ENCODE results near the gene CLSTN3.

The CLSTN3 gene

GRCh38 chr12:7161811-7162210, 31.6 kb downstream of the CLSTN3 start:
- TF ChIP-seq CTCF (IDR thresholded peaks at IDR 0.05; ENCODE audit: insufficient read depth, low read length, missing control alignments) = no peak
- POLR2A ChIA-PET = no interaction called here
- DNase-seq (ENCODE audit: low read depth, low spot score) = no peak
- CTCF ChIA-PET = interaction anchor here (1.1 to 6.7 kb wide), 7 partner anchors 8 to 101 kb away, joined by 3 to 61 read pairs (median 5); partner anchors contain the start of genes C1RL and C1S
- H3K4me3 ChIP-seq (ENCODE audit: low read depth, low read length) = no peak overlapping the region

GRCh38 chr12:7162691-7163114, 32.5 kb downstream of the CLSTN3 start:
- ChIA-PET POLR2A (no interaction called here), CTCF (interaction anchor here (0.6 to 6.7 kb wide), 11 partner anchors 8 to 102 kb away, joined by 3 to 61 read pairs (median 4); partner anchors contain the start of genes C1RL and C1S)
- no peak for DNase-seq (ENCODE audit: low read depth, low spot score)
- TF ChIP-seq CTCF (IDR thresholded peaks at IDR 0.05; ENCODE audit: insufficient read depth, low read length, missing control alignments) = peak; percentile 57
- no peak overlapping the region for H3K4me3 ChIP-seq (ENCODE audit: low read depth, low read length)

- TF ChIP-seq CTCF (IDR thresholded peaks at IDR 0.05; ENCODE audit: insufficient read depth, low read length, missing control alignments) = no peak
- H3K4me3 ChIP-seq (ENCODE audit: low read depth, low read length) = no peak overlapping the region
- ChIA-PET POLR2A (no interaction called here), CTCF (interaction anchor here (0.8 to 1.9 kb wide), 3 partner anchors 8 to 25 kb away, joined by 3 to 10 read pairs (median 5); no protein-coding TSS in a partner anchor)
- DNase-seq (ENCODE audit: low read depth, low spot score) = no peak
Measured at GRCh38 chr12:7169951-7170350, 39.8 kb downstream of the CLSTN3 start.

- no peak for TF ChIP-seq CTCF (IDR thresholded peaks at IDR 0.05; ENCODE audit: insufficient read depth, low read length, missing control alignments)
- ChIA-PET CTCF (interaction anchor here (1.4 kb wide), 1 partner anchor 28 kb away, joined by 5 read pairs; no protein-coding TSS in a partner anchor), POLR2A (no interaction called here)
- H3K4me3 ChIP-seq (ENCODE audit: low read depth, low read length) = no peak overlapping the region
- DNase-seq (ENCODE audit: low read depth, low spot score) = no peak
Measured at GRCh38 chr12:7171854-7172253, 41.7 kb downstream of the CLSTN3 start.

GRCh38 chr12:7175493-7175892, 45.3 kb downstream of the CLSTN3 start:
- CTCF ChIA-PET = interaction anchor here (0.9 to 3.3 kb wide), 3 partner anchors 11 to 30 kb away, joined by 3 to 23 read pairs (median 4); no protein-coding TSS in a partner anchor
- TF ChIP-seq CTCF (IDR thresholded peaks at IDR 0.05; ENCODE audit: insufficient read depth, low read length, missing control alignments) = no peak
- POLR2A ChIA-PET = no interaction called here
- no peak for DNase-seq (ENCODE audit: low read depth, low spot score)
- no peak overlapping the region for H3K4me3 ChIP-seq (ENCODE audit: low read depth, low read length)

GRCh38 chr12:7176595-7176994, 46.4 kb downstream of the CLSTN3 start:
- POLR2A ChIA-PET = no interaction called here
- TF ChIP-seq CTCF (IDR thresholded peaks at IDR 0.05; ENCODE audit: insufficient read depth, low read length, missing control alignments) = no peak
- H3K4me3 ChIP-seq (ENCODE audit: low read depth, low read length) = no peak overlapping the region
- CTCF ChIA-PET = interaction anchor here (3.3 kb wide), 1 partner anchor 32 kb away, joined by 23 read pairs; no protein-coding TSS in a partner anchor
- no peak for DNase-seq (ENCODE audit: low read depth, low spot score)
